Measurements from ENCODE around the gene BTNL9.
"Not testable (repeated sequence)": the region's sequence is repeated elsewhere in the genome, so short reads cannot be mapped to it uniquely, and the experiment has no call there.

- TF ChIP-seq CTCF, POLR2A (IDR thresholded peaks at IDR 0.05): not testable (repeated sequence)
Measured at GRCh38 chr5:181045857-181046256, 5.8 kb downstream of the BTNL9 start.
